ENCODE results near the gene GLI1.

DNA sequence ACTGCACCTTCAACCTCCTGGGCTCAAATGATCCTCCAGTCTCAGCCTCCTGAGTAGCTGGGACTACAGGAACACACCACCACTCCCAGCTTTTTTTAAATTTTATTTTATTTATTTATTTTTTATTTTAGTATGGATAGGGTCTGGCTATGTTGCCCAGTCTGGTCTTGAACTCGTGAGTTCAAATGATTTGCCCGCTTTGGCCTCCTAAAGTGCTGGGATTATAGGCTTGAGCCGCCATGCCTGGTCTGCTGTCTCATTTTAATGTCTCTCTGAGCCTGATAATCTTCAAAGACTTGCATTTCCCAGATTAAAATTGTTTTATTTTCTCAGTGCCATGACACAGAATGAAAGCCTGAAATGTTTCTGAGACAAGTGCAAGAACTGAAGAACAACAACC is 26.2 kb upstream of the GLI1 start:
- no peak for TF ChIP-seq EZH2phosphoT487 (conservative IDR thresholded peaks at IDR 0.05; ENCODE audit: low read length)
- TF ChIP-seq, protein P1, sequence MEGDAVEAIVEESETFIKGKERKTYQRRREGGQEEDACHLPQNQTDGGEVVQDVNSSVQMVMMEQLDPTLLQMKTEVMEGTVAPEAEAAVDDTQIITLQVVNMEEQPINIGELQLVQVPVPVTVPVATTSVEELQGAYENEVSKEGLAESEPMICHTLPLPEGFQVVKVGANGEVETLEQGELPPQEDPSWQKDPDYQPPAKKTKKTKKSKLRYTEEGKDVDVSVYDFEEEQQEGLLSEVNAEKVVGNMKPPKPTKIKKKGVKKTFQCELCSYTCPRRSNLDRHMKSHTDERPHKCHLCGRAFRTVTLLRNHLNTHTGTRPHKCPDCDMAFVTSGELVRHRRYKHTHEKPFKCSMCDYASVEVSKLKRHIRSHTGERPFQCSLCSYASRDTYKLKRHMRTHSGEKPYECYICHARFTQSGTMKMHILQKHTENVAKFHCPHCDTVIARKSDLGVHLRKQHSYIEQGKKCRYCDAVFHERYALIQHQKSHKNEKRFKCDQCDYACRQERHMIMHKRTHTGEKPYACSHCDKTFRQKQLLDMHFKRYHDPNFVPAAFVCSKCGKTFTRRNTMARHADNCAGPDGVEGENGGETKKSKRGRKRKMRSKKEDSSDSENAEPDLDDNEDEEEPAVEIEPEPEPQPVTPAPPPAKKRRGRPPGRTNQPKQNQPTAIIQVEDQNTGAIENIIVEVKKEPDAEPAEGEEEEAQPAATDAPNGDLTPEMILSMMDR (IDR thresholded peaks at IDR 0.05; ENCODE audit: insufficient read depth, low read length, poor library complexity, severe bottlenecking) = no peak
